GM12874 (cell line): ENCODE results near the gene LIMA1.

Experiments used
- TF ChIP-seq, protein P1 (sequence below): IDR thresholded peaks from 2 replicates; pipeline ENCODE4 v1.5.1; 2011; ENCODE audit warnings: low read depth, mild to moderate bottlenecking, control low read depth, low read length, moderate library complexity; ENCODE audit not compliant: insufficient read depth

Gene LIMA1

DNA sequence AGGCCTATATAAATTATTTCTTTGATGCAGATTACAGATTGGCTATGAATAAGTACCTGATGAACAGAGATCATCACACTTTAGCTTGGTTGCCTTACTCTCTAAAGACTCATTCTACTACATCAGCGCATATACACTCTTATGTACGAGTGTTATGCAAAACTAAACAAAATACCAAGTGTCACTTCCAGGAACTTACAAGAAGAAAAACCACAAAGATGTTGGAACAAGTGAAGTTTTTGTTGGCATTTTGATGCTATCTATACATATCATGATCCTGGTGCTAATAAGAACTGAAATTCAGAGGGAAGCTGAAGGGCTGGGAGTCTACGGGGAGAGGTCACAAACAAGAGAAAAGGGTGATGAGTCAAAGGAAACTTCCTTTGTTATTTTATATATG, 68.3 kb downstream of the LIMA1 start:
- TF ChIP-seq, protein P1, sequence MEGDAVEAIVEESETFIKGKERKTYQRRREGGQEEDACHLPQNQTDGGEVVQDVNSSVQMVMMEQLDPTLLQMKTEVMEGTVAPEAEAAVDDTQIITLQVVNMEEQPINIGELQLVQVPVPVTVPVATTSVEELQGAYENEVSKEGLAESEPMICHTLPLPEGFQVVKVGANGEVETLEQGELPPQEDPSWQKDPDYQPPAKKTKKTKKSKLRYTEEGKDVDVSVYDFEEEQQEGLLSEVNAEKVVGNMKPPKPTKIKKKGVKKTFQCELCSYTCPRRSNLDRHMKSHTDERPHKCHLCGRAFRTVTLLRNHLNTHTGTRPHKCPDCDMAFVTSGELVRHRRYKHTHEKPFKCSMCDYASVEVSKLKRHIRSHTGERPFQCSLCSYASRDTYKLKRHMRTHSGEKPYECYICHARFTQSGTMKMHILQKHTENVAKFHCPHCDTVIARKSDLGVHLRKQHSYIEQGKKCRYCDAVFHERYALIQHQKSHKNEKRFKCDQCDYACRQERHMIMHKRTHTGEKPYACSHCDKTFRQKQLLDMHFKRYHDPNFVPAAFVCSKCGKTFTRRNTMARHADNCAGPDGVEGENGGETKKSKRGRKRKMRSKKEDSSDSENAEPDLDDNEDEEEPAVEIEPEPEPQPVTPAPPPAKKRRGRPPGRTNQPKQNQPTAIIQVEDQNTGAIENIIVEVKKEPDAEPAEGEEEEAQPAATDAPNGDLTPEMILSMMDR = no peak

DNA sequence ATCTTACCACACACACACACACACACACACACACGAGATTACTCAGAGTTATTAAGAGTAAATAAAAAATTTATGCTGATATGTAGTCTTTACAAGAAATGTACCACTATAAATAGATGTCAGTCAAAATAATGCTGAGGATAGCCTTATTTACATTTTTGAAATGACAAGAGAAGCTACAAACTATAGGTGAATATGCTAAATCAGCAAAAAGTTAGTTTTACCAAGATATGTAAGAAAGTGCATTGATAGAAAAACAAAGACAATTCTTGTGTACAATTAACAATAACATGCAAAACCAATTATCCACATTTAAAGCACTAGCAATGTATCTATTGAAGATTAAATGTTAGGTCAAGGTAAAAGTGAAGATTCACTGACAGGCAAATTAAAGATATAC, 69.3 kb downstream of the LIMA1 start:
- TF ChIP-seq, protein P1 = no peak

DNA sequence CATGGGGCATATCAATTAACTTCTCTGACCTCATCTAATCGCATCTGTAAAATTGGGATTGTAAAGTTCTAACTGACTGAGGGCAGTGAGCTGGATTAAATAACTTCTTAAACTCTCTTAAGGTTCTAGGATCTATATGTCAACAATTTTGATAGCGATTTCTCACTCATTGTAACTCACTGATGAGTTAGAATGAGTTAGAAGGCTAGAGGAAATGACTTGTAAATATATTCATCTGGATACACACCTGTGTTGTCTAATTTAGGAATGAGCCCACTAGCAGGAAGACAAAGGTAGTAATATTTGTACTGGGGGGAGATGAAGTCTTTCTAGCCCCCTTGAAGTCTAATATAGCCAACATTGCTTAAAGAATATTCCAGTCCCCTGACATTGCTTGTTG, 69.9 kb downstream of the LIMA1 start:
- TF ChIP-seq, protein P1 = no peak

DNA sequence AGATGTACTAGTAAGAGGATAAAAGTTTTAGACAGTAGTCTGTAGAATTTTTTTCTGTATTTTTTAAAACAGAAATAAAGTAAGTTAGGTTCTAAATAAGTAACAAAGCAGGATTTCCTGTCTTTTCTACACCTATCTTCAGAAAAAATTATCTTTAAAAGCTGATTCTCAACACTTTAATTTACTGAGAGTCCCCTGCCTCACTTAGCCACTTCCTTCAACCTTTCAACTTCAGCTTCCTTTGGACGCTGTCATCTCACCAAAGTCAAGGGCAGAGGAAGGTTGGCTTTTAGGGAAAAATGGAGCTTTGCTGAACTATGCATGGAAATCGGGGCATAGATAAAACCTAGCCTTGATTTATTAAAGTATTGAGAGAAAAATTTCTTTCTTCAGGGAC, 71.3 kb downstream of the LIMA1 start:
- TF ChIP-seq, protein P1 = no peak

DNA sequence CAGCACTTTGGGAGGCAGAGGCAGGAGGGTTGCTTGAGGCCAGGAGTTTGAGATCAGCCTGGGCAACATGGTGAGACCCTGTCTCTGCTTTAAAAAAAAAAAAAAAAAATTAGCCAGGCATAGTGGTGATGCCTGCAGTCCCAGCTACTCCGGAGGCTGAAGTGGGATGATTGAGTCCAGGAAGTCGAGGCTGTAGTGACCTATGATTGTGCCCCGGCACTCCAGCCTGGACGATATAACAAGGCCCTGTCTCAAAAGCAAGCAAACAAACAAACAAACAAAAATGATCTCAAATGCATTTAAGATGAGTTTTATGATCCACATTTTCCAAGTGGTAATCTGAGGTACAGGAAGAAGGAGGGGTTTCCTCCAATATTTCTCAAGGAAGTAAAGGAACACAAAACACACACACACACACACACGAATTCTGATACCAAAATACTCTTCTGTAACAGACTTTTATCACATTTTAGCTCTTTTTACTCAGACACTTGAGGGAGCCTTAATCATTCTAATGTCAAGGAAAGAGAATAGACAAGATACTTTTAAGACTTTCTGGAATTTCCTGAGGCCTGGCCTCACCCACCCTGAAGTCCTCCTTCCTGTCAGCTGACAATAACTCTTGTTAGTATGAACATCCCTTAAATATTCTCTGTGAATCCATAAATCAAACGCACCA, 71.8 kb downstream of the LIMA1 start:
- TF ChIP-seq, protein P1 = no peak

DNA sequence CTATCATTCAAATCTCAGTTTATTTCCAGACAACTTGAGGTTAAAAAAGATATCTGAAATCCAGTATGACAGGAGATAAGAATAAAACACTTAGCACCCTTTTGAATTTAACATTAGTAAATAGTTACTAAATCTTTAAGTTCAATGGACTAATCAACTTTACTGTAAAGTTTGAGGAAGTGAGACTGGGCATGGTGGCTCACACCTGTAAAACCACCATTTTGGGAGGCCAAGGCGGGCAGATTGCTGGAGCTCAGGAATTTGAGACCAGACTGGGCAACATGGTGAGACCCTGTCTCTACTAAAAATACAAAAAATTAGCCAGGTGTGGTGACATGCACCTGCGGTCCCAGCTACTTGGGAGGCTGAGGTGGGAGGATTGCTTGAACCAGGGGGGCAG, 75.9 kb downstream of the LIMA1 start:
- TF ChIP-seq, protein P1 = no peak

DNA sequence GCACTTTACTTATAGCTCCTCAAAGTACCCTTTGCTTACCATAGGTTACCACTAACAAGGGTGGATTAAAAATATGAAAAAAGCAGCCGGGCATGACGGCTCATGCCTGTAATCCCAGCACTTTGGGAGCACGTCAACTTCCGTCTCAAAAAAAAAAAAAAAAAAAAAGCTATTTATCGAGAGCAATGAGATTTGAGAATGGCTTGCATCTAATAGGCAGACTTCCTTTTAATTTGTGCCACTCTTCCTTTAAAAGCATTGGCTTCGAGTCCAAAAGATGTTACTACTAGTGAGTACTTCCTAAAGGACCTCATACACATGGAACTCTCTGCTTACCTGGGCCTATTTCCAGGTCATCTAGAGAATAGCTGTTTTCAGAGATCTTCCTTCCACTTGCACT, 77.7 kb downstream of the LIMA1 start:
- TF ChIP-seq, protein P1 = no peak
